ENCODE data around the gene PSMD13.

Gene PSMD13

GRCh38 chr11:290621-291231 is 54.0 kb downstream of the PSMD13 start:
- DNase-seq, result no peak

- no peak for DNase-seq
Observed at GRCh38 chr11:291281-292210, 54.8 kb downstream of the PSMD13 start.

- no peak for DNase-seq
Observed at GRCh38 chr11:292211-293121, 55.7 kb downstream of the PSMD13 start.

- no peak for DNase-seq
Observed at GRCh38 chr11:293271-293851, 56.6 kb downstream of the PSMD13 start.

GRCh38 chr11:293852-294661 is 57.3 kb downstream of the PSMD13 start:
- no peak for DNase-seq

GRCh38 chr11:294780-295179 is 58.0 kb downstream of the PSMD13 start:
- DNase-seq, result no peak

- no peak for DNase-seq
Observed at GRCh38 chr11:295351-296170, 58.8 kb downstream of the PSMD13 start.

- DNase-seq, result no peak
Observed at GRCh38 chr11:296171-297050, 59.6 kb downstream of the PSMD13 start.

GRCh38 chr11:297051-297585 is 60.3 kb downstream of the PSMD13 start:
- DNase-seq, result no peak

- DNase-seq, result no peak
Observed at GRCh38 chr11:297586-298405, 61.0 kb downstream of the PSMD13 start.

- no peak for DNase-seq
Observed at GRCh38 chr11:298406-299065, 61.8 kb downstream of the PSMD13 start.

GRCh38 chr11:299081-299891 is 62.5 kb downstream of the PSMD13 start, which contains the start of gene IFITM5:
IFITM5 (minus strand) TSS chr11:299526; CDS start chr11:299490, 36 bp downstream.
- DNase-seq, result no peak

- peak; percentile 31 for DNase-seq
Observed at GRCh38 chr11:299951-300735, 63.4 kb downstream of the PSMD13 start.
